Neural progenitor cell (in vitro differentiated cells): Measurements from ENCODE around the gene ING3. TPM values are rescaled to one million over a fixed set of nuclear protein-coding genes. Genes with fewer than 3 reads are reported as not detected.

Experiments used
- DNase-seq: peaks from one replicate; pipeline ENCODE4 v3.0.0-alpha.2; 2016; ENCODE audit warnings: low spot score
- H2AFZ ChIP-seq: fragments of 200-600 bp; sonication (generic); replicated peaks from 2 replicates; pipeline ENCODE4 v1.6.1; 2016; ENCODE audit warnings: antibody characterized with exemption
- H3F3A ChIP-seq: fragments of 200-600 bp; sonication (generic); 2 replicates; pipeline ENCODE4 v1.6.1; 2016; ENCODE audit warnings: antibody characterized with exemption, low read depth
- H3K27ac ChIP-seq: fragments of 200-600 bp; sonication (generic); 2 replicates; pipeline ENCODE4 v1.5.1; 2016; ENCODE audit warnings: mild to moderate bottlenecking
- H3K27me3 ChIP-seq: fragments of 200-600 bp; sonication (generic); 2 replicates; pipeline ENCODE4 v1.6.1; 2016; ENCODE audit warnings: mild to moderate bottlenecking, moderate library complexity
- H3K36me3 ChIP-seq: fragments of 200-600 bp; sonication (generic); 2 replicates; pipeline ENCODE4 v1.5.1; 2016
- H3K4me1 ChIP-seq: fragments of 200-600 bp; sonication (generic); 2 replicates; pipeline ENCODE4 v1.6.1; 2016; ENCODE audit warnings: mixed run types
- H3K4me2 ChIP-seq: fragments of 200-600 bp; sonication (generic); 2 replicates; pipeline ENCODE4 v1.6.1; 2016
- H3K4me3 ChIP-seq: fragments of 200-600 bp; sonication (generic); 2 replicates; pipeline ENCODE4 v1.5.1; 2016
- H3K79me2 ChIP-seq: fragments of 200-600 bp; sonication (generic); 2 replicates; pipeline ENCODE4 v1.6.1; 2016; ENCODE audit warnings: low read depth
- H3K9ac ChIP-seq: fragments of 200-600 bp; sonication (generic); 2 replicates; pipeline ENCODE4 v1.6.1; 2016
- H3K9me3 ChIP-seq: fragments of 200-600 bp; sonication (generic); 2 replicates; pipeline ENCODE4 v1.5.1; 2016; ENCODE audit warnings: low read depth
- H4K20me1 ChIP-seq: fragments of 200-600 bp; sonication (generic); 2 replicates; pipeline ENCODE4 v1.6.1; 2016; ENCODE audit warnings: low read depth
- H3K27ac Mint-ChIP-seq: 3 replicates; pipeline ENCODE4 v1.8.0; 2021; ENCODE audit warnings: mixed read lengths
- H3K27me3 Mint-ChIP-seq: 2 replicates; pipeline ENCODE4 v1.8.0; 2022; ENCODE audit warnings: low read depth, mild to moderate bottlenecking, inconsistent platforms, moderate library complexity, mixed read lengths; ENCODE audit not compliant: insufficient read depth
- H3K36me3 Mint-ChIP-seq: 3 replicates; pipeline ENCODE4 v1.8.0; 2021; ENCODE audit warnings: mixed read lengths
- H3K4me1 Mint-ChIP-seq: 3 replicates; pipeline ENCODE4 v1.8.0; 2021; ENCODE audit warnings: mixed read lengths
- H3K4me3 Mint-ChIP-seq: 3 replicates; pipeline ENCODE4 v1.8.0; 2021; ENCODE audit warnings: mild to moderate bottlenecking, moderate library complexity, mixed read lengths
- H3K9me3 Mint-ChIP-seq: 3 replicates; pipeline ENCODE4 v1.8.0; 2020; ENCODE audit warnings: mixed read lengths
- EZH2 ChIP-seq: fragments of 200-600 bp; sonication (generic); IDR thresholded peaks from 2 replicates; pipeline ENCODE4 v1.6.1; 2017; ENCODE audit warnings: antibody characterized with exemption, mild to moderate bottlenecking, moderate library complexity
- EZH2phosphoT487 ChIP-seq: fragments of 200-600 bp; sonication (generic); IDR thresholded peaks from 2 replicates; pipeline ENCODE4 v1.6.1; 2017; ENCODE audit warnings: antibody characterized with exemption
- total RNA-seq: library from RNA; depleted of rRNA; stranded (reverse); fragments of >200 nt; gene quantifications from 2 replicates; pipeline ENCODE4 v1.2.3, GENCODE V29; 2015; ENCODE audit warnings: low replicate concordance
- TF ChIP-seq, protein P1 (sequence below): fragments of 200-600 bp; sonication (generic); IDR thresholded peaks from 2 replicates; pipeline ENCODE4 v1.5.1; 2017; ENCODE audit warnings: antibody characterized with exemption, mild to moderate bottlenecking

Gene ING3
- total RNA-seq, 1 donor from 2014 or later, result 32.0 TPM

DNA sequence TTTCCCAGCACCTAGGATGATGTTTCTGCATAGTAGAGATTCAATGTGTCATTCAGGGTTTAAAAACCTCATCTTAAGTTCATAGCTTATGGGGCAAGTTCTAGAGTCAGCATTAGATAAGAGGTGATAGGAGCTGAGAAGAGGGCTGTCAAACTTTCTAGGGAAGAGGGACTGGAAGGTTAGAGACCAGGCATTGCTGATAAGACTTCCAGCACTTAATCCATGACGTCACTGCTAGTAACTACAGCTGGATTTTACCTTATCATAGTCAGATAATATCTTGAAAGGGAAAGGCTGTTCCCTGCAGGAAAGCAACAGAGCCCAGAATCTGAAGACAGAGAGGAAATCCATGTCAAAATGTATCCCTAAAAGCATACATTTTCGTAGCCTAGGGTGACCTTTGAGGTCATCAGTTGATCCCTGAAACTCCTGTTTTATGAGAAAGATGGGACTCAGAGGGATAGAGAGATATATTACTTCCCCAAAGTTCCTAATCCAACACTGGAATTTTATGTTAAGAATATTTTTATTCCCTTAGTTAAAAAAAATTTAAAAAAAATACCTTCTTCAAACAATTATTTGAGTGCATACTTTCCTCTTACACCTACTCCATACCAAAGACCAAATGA is 34.7 kb downstream of the ING3 start:
- peaks cover 14% of the 10 kb centered on the region for H3K4me1 Mint-ChIP-seq
- TF ChIP-seq EZH2 (no peak), EZH2phosphoT487 (no peak)
- TF ChIP-seq, protein P1, sequence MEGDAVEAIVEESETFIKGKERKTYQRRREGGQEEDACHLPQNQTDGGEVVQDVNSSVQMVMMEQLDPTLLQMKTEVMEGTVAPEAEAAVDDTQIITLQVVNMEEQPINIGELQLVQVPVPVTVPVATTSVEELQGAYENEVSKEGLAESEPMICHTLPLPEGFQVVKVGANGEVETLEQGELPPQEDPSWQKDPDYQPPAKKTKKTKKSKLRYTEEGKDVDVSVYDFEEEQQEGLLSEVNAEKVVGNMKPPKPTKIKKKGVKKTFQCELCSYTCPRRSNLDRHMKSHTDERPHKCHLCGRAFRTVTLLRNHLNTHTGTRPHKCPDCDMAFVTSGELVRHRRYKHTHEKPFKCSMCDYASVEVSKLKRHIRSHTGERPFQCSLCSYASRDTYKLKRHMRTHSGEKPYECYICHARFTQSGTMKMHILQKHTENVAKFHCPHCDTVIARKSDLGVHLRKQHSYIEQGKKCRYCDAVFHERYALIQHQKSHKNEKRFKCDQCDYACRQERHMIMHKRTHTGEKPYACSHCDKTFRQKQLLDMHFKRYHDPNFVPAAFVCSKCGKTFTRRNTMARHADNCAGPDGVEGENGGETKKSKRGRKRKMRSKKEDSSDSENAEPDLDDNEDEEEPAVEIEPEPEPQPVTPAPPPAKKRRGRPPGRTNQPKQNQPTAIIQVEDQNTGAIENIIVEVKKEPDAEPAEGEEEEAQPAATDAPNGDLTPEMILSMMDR, result no peak
- H4K20me1 ChIP-seq, result no peaks in the 10 kb centered on the region
- H3K36me3 Mint-ChIP-seq, result no peaks in the 10 kb centered on the region
- H3F3A ChIP-seq, result no peaks in the 10 kb centered on the region
- no peak overlapping the region for H3K4me3 ChIP-seq
- H3K27ac Mint-ChIP-seq, result no peak overlapping the region
- no peak overlapping the region for H2AFZ ChIP-seq
- peaks cover 4% of the 10 kb centered on the region for H3K27me3 Mint-ChIP-seq
- H3K36me3 ChIP-seq, result no peaks in the 10 kb centered on the region
- H3K9ac ChIP-seq, result no peak overlapping the region
- H3K4me3 Mint-ChIP-seq, result no peak overlapping the region
- no peaks in the 10 kb centered on the region for H3K9me3 ChIP-seq
- peaks cover 10% of the 10 kb centered on the region for H3K4me1 ChIP-seq
- no peak overlapping the region for H3K27ac ChIP-seq
- H3K27me3 ChIP-seq, result peaks cover 26% of the 10 kb centered on the region
- no peaks in the 10 kb centered on the region for H3K79me2 ChIP-seq
- DNase-seq, result no peak
- H3K4me2 ChIP-seq, result no peak overlapping the region
- no peaks in the 10 kb centered on the region for H3K9me3 Mint-ChIP-seq

DNA sequence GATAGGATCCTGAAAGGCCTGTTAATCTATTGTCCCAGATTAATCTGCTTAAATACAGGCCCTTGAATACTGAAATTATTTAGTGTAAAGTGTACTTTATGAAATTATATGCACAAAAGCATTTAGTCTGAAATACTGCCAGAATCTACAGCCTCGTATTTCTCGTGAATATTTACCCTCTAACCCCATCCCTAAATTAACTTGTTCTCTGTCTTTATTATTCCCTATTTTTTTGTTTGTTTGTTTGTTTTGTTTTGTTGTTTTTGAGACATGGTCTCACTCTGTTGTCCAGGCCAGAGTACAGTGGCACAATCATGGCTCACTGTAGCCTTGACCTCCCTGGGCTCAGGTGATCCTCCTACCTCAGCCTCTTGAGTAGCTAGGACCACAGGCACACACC is 35.3 kb downstream of the ING3 start:
- peaks cover 10% of the 10 kb centered on the region for H3K4me1 ChIP-seq

DNA sequence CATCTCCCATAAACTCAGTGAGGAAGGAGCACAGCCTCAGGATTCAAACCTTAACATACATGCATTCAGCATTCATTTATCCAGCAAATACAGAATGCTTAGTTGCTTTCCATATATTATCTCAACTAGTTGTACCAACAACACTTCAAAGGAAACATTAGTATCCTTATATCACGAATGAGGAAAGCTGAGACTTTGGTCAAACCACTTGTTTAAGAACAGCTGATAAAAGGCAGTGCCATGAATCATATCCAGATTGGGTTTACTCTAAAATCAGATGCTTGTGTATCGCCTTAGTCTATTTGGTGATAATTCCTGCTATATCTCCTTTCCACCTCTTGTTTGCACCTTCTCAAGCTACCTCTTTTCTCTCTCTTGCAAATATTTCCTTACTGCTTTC is 36.1 kb downstream of the ING3 start:
- no peak overlapping the region for H2AFZ ChIP-seq
- DNase-seq, result no peak
- H3K4me2 ChIP-seq, result no peak overlapping the region
- no peak overlapping the region for H3K4me3 ChIP-seq
- Mint-ChIP-seq H3K4me3 (no peak overlapping the region), H3K4me1 (peaks cover 14% of the 10 kb centered on the region), H3K36me3 (no peaks in the 10 kb centered on the region), H3K27ac (no peak overlapping the region), H3K27me3 (peaks cover 4% of the 10 kb centered on the region), H3K9me3 (no peaks in the 10 kb centered on the region)
- H3K36me3 ChIP-seq, result no peaks in the 10 kb centered on the region
- no peak overlapping the region for H3K9ac ChIP-seq
- H3F3A ChIP-seq, result no peaks in the 10 kb centered on the region
- TF ChIP-seq EZH2, result no peak
- TF ChIP-seq EZH2phosphoT487, result no peak
- TF ChIP-seq, protein P1, result no peak
- H3K4me1 ChIP-seq, result peaks cover 10% of the 10 kb centered on the region
- no peaks in the 10 kb centered on the region for H4K20me1 ChIP-seq
- H3K27ac ChIP-seq, result no peak overlapping the region
- H3K79me2 ChIP-seq, result no peaks in the 10 kb centered on the region
- H3K9me3 ChIP-seq, result no peaks in the 10 kb centered on the region
- peaks cover 40% of the 10 kb centered on the region for H3K27me3 ChIP-seq

More for the DNA sequence above, 35.3 kb downstream of the ING3 start:
- no peaks in the 10 kb centered on the region for H3K36me3 Mint-ChIP-seq
- no peak for DNase-seq
- Histone ChIP-seq H3K79me2 (no peaks in the 10 kb centered on the region), H3K9ac (no peak overlapping the region), H3K27me3 (peaks cover 32% of the 10 kb centered on the region), H2AFZ (no peak overlapping the region), H3K9me3 (no peaks in the 10 kb centered on the region), H3K27ac (no peak overlapping the region), H3K4me3 (no peak overlapping the region), H3K36me3 (no peaks in the 10 kb centered on the region), H4K20me1 (no peaks in the 10 kb centered on the region), H3K4me2 (no peak overlapping the region), H3F3A (no peaks in the 10 kb centered on the region)
- peaks cover 14% of the 10 kb centered on the region for H3K4me1 Mint-ChIP-seq
- H3K27ac Mint-ChIP-seq, result no peak overlapping the region
- no peak for TF ChIP-seq EZH2phosphoT487
- no peak for TF ChIP-seq EZH2
- TF ChIP-seq, protein P1, result no peak
- H3K9me3 Mint-ChIP-seq, result no peaks in the 10 kb centered on the region
- H3K27me3 Mint-ChIP-seq, result peaks cover 4% of the 10 kb centered on the region
- H3K4me3 Mint-ChIP-seq, result no peak overlapping the region
